Measurements from ENCODE around the gene CXCL13. TPM values are rescaled to one million over a fixed set of nuclear protein-coding genes. Genes with fewer than 3 reads are reported as not detected.

Gene CXCL13
- polyA plus RNA-seq, 1 of the 3 experiments (the other 2 are of a cell fraction) = not detected

GRCh38 chr4:77582156-77582555 lies 23.5 kb upstream of the CXCL13 start:
- DNase-seq = no peak
- H3K36me3 ChIP-seq (replicated peaks in 1 of 2; ENCODE audit: control insufficient read depth in 1 of 2, insufficient read depth in 2 of 2, low read length in 1 of 2) = no peaks in the 10 kb centered on the region
- H3K4me2 ChIP-seq = no peak overlapping the region; the same call in 1 of the 2 replicates
- H3K79me2 ChIP-seq (ENCODE audit: insufficient read depth) = no peaks in the 10 kb centered on the region
- peaks cover 0 to 6% of the 10 kb centered on the region in 2 experiments; a peak in 2 of 4 replicates for H3K4me1 ChIP-seq (ENCODE audit: control insufficient read depth in 1 of 2, insufficient read depth in 2 of 2, low read depth in 1 of 2, low read length in 1 of 2)
- H4K20me1 ChIP-seq (ENCODE audit: insufficient read depth) = 0 out of 2 replicates have a peak, but pooled peaks cover 4% of the 10 kb centered on the region
- peaks cover 20% of the 10 kb centered on the region for H3F3A ChIP-seq (replicated peaks; ENCODE audit: insufficient read depth)
- CTCF ChIA-PET = interaction anchor here (0.7 to 2.5 kb wide), 3 partner anchors 19 to 198 kb away, joined by 3 to 7 read pairs (median 3); no protein-coding TSS in a partner anchor
- POLR2A ChIA-PET = no interaction called here
- H3K9ac ChIP-seq = no peak overlapping the region
- H2AFZ ChIP-seq (ENCODE audit: low read depth) = no peak overlapping the region
- no peak overlapping the region for H3K4me3 ChIP-seq (ENCODE audit: low read depth in 2 of 2, low read length in 1 of 2)
- TF ChIP-seq YY1 (IDR thresholded peaks at IDR 0.05; ENCODE audit: low read depth) (no peak), CTCF (IDR thresholded peaks at IDR 0.05) (no peak), REST (IDR thresholded peaks at IDR 0.05; ENCODE audit: low read depth, low read length) (no peak), GABPA (IDR thresholded peaks at IDR 0.05; ENCODE audit: low read depth) (no peak), POLR2AphosphoS5 (IDR thresholded peaks at IDR 0.05; ENCODE audit: low read depth, low read length) (no peak), USF1 (IDR thresholded peaks at IDR 0.05; ENCODE audit: borderline replicate concordance, low read depth) (no peak), IRF3 (IDR thresholded peaks at IDR 0.05; ENCODE audit: low read depth, low read length) (no peak), JUND (IDR thresholded peaks at IDR 0.05) (no peak), NRF1 (IDR thresholded peaks at IDR 0.05; ENCODE audit: low read depth, low read length) (no peak), ZBTB33 (IDR thresholded peaks at IDR 0.05; ENCODE audit: borderline replicate concordance, low read depth) (no peak), RFX5 (IDR thresholded peaks at IDR 0.05; ENCODE audit: low read length) (no peak), TAF1 (IDR thresholded peaks at IDR 0.05; ENCODE audit: borderline replicate concordance, low read depth, low read length) (no peak)
- H3K9me3 ChIP-seq = no peaks in the 10 kb centered on the region
- no peaks in the 10 kb centered on the region for H3K9me2 ChIP-seq
- 7% methylated on average over 2 of the region's 2 CpGs for WGBS (ENCODE audit: low lambda C conversion rate)
- no peak overlapping the region for H3K27ac ChIP-seq (ENCODE audit: low read depth in 2 of 2, low read length in 1 of 2)
- H3K27me3 ChIP-seq (ENCODE audit: insufficient read depth) = peaks cover 10% of the 10 kb centered on the region; the same call in 1 of the 2 replicates
